ENCODE results near the gene SYNE2.

SYNE2 gene

GRCh38 chr14:64218344-64219240 is 365.8 kb downstream of the SYNE2 start:
- no peak for TF ChIP-seq YY1 (IDR thresholded peaks at IDR 0.05; ENCODE audit: low read depth)
- no peak for TF ChIP-seq TAF1 (IDR thresholded peaks at IDR 0.05; ENCODE audit: low read depth)
- no peak for TF ChIP-seq REST (IDR thresholded peaks at IDR 0.05; ENCODE audit: low read depth)
- TF ChIP-seq RAD21 (IDR thresholded peaks at IDR 0.05; ENCODE audit: low read depth): no peak
- TF ChIP-seq CREB1 (IDR thresholded peaks at IDR 0.05; ENCODE audit: low read depth): no peak
- TF ChIP-seq USF1 (IDR thresholded peaks at IDR 0.05): no peak
- TF ChIP-seq MAX (IDR thresholded peaks at IDR 0.05): no peak
- TF ChIP-seq TEAD4 (IDR thresholded peaks at IDR 0.05): no peak
- TF ChIP-seq EP300 (IDR thresholded peaks at IDR 0.05; ENCODE audit: borderline replicate concordance): no peak
- TF ChIP-seq CEBPB (IDR thresholded peaks at IDR 0.05): no peak
- no peak for TF ChIP-seq EGR1 (IDR thresholded peaks at IDR 0.05)
- TF ChIP-seq FOXM1 (IDR thresholded peaks at IDR 0.05; ENCODE audit: borderline replicate concordance, low read depth): no peak
- TF ChIP-seq TCF12 (IDR thresholded peaks at IDR 0.05; ENCODE audit: low read depth): no peak
- no peak for TF ChIP-seq ZBTB7A (IDR thresholded peaks at IDR 0.05; ENCODE audit: low read depth)
- TF ChIP-seq NFIC (IDR thresholded peaks at IDR 0.05): no peak

- TF ChIP-seq RAD21 (IDR thresholded peaks at IDR 0.05; ENCODE audit: low read depth): no peak
Measured at GRCh38 chr14:64220056-64220455, 367.3 kb downstream of the SYNE2 start.

GRCh38 chr14:64220466-64220865 is 367.7 kb downstream of the SYNE2 start:
- TF ChIP-seq YY1 (IDR thresholded peaks at IDR 0.05; ENCODE audit: low read depth) (no peak), FOXM1 (IDR thresholded peaks at IDR 0.05; ENCODE audit: borderline replicate concordance, low read depth) (no peak), TEAD4 (IDR thresholded peaks at IDR 0.05) (no peak), EGR1 (IDR thresholded peaks at IDR 0.05) (no peak), ZBTB7A (IDR thresholded peaks at IDR 0.05; ENCODE audit: low read depth) (no peak), NFIC (IDR thresholded peaks at IDR 0.05) (no peak), CEBPB (IDR thresholded peaks at IDR 0.05) (no peak), TCF12 (IDR thresholded peaks at IDR 0.05; ENCODE audit: low read depth) (no peak), REST (IDR thresholded peaks at IDR 0.05; ENCODE audit: low read depth) (no peak), EP300 (IDR thresholded peaks at IDR 0.05; ENCODE audit: borderline replicate concordance) (no peak), RAD21 (IDR thresholded peaks at IDR 0.05; ENCODE audit: low read depth) (no peak), USF1 (IDR thresholded peaks at IDR 0.05) (no peak), MAX (IDR thresholded peaks at IDR 0.05) (no peak), TAF1 (IDR thresholded peaks at IDR 0.05; ENCODE audit: low read depth) (no peak), CREB1 (IDR thresholded peaks at IDR 0.05; ENCODE audit: low read depth) (no peak)

- TF ChIP-seq NFIC (IDR thresholded peaks at IDR 0.05) (no peak), CREB1 (IDR thresholded peaks at IDR 0.05; ENCODE audit: low read depth) (no peak), CEBPB (IDR thresholded peaks at IDR 0.05) (no peak), TCF12 (IDR thresholded peaks at IDR 0.05; ENCODE audit: low read depth) (no peak), ZBTB7A (IDR thresholded peaks at IDR 0.05; ENCODE audit: low read depth) (no peak), TEAD4 (IDR thresholded peaks at IDR 0.05) (no peak), TAF1 (IDR thresholded peaks at IDR 0.05; ENCODE audit: low read depth) (no peak), USF1 (IDR thresholded peaks at IDR 0.05) (no peak), EGR1 (IDR thresholded peaks at IDR 0.05) (no peak), RAD21 (IDR thresholded peaks at IDR 0.05; ENCODE audit: low read depth) (no peak)
Measured at GRCh38 chr14:64221391-64222003, 368.7 kb downstream of the SYNE2 start.

- TF ChIP-seq REST (IDR thresholded peaks at IDR 0.05; ENCODE audit: low read depth): no peak
- no peak for TF ChIP-seq FOXM1 (IDR thresholded peaks at IDR 0.05; ENCODE audit: borderline replicate concordance, low read depth)
- no peak for TF ChIP-seq YY1 (IDR thresholded peaks at IDR 0.05; ENCODE audit: low read depth)
- TF ChIP-seq TCF12 (IDR thresholded peaks at IDR 0.05; ENCODE audit: low read depth): no peak
- no peak for TF ChIP-seq MAX (IDR thresholded peaks at IDR 0.05)
- TF ChIP-seq ZBTB7A (IDR thresholded peaks at IDR 0.05; ENCODE audit: low read depth): no peak
- no peak for TF ChIP-seq EGR1 (IDR thresholded peaks at IDR 0.05)
- no peak for TF ChIP-seq CREB1 (IDR thresholded peaks at IDR 0.05; ENCODE audit: low read depth)
- TF ChIP-seq USF1 (IDR thresholded peaks at IDR 0.05): no peak
- TF ChIP-seq CEBPB (IDR thresholded peaks at IDR 0.05): no peak
- no peak for TF ChIP-seq TEAD4 (IDR thresholded peaks at IDR 0.05)
- no peak for TF ChIP-seq EP300 (IDR thresholded peaks at IDR 0.05; ENCODE audit: borderline replicate concordance)
- TF ChIP-seq TAF1 (IDR thresholded peaks at IDR 0.05; ENCODE audit: low read depth): no peak
- TF ChIP-seq NFIC (IDR thresholded peaks at IDR 0.05): no peak
- TF ChIP-seq RAD21 (IDR thresholded peaks at IDR 0.05; ENCODE audit: low read depth): no peak
Measured at GRCh38 chr14:64225151-64225757, 372.4 kb downstream of the SYNE2 start.

Data from Ishikawa (cell line).